K562 (cell line): ENCODE measurements around the gene SEMA3C. TPM values are rescaled to one million over a fixed set of nuclear protein-coding genes. Genes with fewer than 3 reads are reported as not detected.

Source experiments
- HINFP ChIP-seq: fragments of 450-650 bp; conservative IDR thresholded peaks from 2 replicates; pipeline ENCODE4 v1.6.1; 2016; ENCODE audit warnings: missing genetic modification characterization, low read depth, mild to moderate bottlenecking, control low read depth, missing compliant biosample characterization
- MCM2 ChIP-seq: fragments of 450-650 bp; IDR thresholded peaks from 2 replicates; pipeline ENCODE4 v1.6.1; 2017; ENCODE audit warnings: low read depth, mild to moderate bottlenecking
- MGA ChIP-seq: fragments of 450-650 bp; IDR thresholded peaks from 2 replicates; pipeline ENCODE4 v1.6.1; 2016; ENCODE audit warnings: mild to moderate bottlenecking, moderate library complexity
- RNF219 ChIP-seq: fragments of 250-450 bp; sonication (Bioruptor Pico); IDR thresholded peaks from 2 replicates; pipeline ENCODE4 v1.5.0; 2022; ENCODE audit warnings: mild to moderate bottlenecking
- SETDB1 ChIP-seq: IDR thresholded peaks from one replicate; pipeline ENCODE4 v1.6.1; 2012; ENCODE audit warnings: low read length, control low read depth, inconsistent platforms
- SIX5 ChIP-seq, 2 experiments: IDR thresholded peaks; 2 replicates each; pipeline ENCODE4 v1.6.1; 2011; ENCODE audit warnings: low read length in 2 of 2, borderline replicate concordance in 1 of 2, low read depth in 1 of 2, mild to moderate bottlenecking in 1 of 2, moderate library complexity in 1 of 2; ENCODE audit not compliant: insufficient read depth in 1 of 2
- TARDBP ChIP-seq: fragments of 450-650 bp; IDR thresholded peaks from 2 replicates; pipeline ENCODE4 v1.6.1; 2016
- ZEB2 ChIP-seq: fragments of 450-650 bp; IDR thresholded peaks from 2 replicates; pipeline ENCODE4 v1.6.1; 2016
- ZNF431 ChIP-seq: sonication (generic); formaldehyde crosslinking; IDR thresholded peaks from 2 replicates; pipeline ENCODE4 v1.8.0; 2022; ENCODE audit warnings: mild to moderate bottlenecking, missing genetic modification reagents
- polyA plus RNA-seq, 8 experiments: library from polyadenylated mRNA; depleted of rRNA in 4 of 8; stranded (reverse) in 5 of 8; unstranded in 3 of 8; fragments of >200 nt; fragmentation: Nextera tagmentation in 2 of 8; fragmentation: Illumina TruSeq in 1 of 8; extraction: Ambion mirVana in 2 of 8; extraction: Trizol in 1 of 8; gene quantifications; 2 replicates each; pipeline versions ENCODE4 v1.2.1 to v1.2.3, GENCODE V29; 2011 to 2014; ENCODE audit warnings: inconsistent platforms in 1 of 8, missing spikeins in 1 of 8
- total RNA-seq, 7 experiments: library from RNA; depleted of rRNA in 6 of 7; stranded (reverse); fragments of >200 nt in 6 of 7; fragmentation: Illumina TruSeq in 2 of 7; extraction: Trizol in 2 of 7; gene quantifications; 2 replicates each; pipeline versions ENCODE4 v1.2.1 to v1.2.3, GENCODE V29; 2011 to 2021; ENCODE audit warnings: low replicate concordance in 1 of 7
- TF ChIP-seq, protein P1 (sequence below): fragments of 450-650 bp; IDR thresholded peaks from 2 replicates; pipeline ENCODE4 v1.6.1; 2017; ENCODE audit warnings: antibody characterized with exemption

The SEMA3C gene
- total and polyA plus RNA-seq, 9 of the 15 experiments (the other 6 are each of a cell fraction or from before 2014, with no cell fraction given): 0.04 to 0.36 (median 0.12) TPM; not detected in 3

- TF ChIP-seq MGA (no peak), SIX5 (IDR thresholded peaks at IDR 0.05; ENCODE audit: borderline replicate concordance in 1 of 2, insufficient read depth in 1 of 2, low read depth in 1 of 2, low read length in 2 of 2) (no peak), MCM2 (no peak), RNF219 (CRISPR knock-in tag) (no peak), ZNF431 (CRISPR knock-in tag) (no peak), SETDB1 (no peak), TARDBP (no peak), HINFP (tag) (no peak), ZEB2 (no peak)
- TF ChIP-seq, protein P1, sequence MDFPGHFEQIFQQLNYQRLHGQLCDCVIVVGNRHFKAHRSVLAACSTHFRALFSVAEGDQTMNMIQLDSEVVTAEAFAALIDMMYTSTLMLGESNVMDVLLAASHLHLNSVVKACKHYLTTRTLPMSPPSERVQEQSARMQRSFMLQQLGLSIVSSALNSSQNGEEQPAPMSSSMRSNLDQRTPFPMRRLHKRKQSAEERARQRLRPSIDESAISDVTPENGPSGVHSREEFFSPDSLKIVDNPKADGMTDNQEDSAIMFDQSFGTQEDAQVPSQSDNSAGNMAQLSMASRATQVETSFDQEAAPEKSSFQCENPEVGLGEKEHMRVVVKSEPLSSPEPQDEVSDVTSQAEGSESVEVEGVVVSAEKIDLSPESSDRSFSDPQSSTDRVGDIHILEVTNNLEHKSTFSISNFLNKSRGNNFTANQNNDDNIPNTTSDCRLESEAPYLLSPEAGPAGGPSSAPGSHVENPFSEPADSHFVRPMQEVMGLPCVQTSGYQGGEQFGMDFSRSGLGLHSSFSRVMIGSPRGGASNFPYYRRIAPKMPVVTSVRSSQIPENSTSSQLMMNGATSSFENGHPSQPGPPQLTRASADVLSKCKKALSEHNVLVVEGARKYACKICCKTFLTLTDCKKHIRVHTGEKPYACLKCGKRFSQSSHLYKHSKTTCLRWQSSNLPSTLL: no peak
Observed at GRCh38 chr7:80902716-80903308, 16.0 kb downstream of the SEMA3C start (continued).
